ENCODE measurements around the gene GPR32.

- TF ChIP-seq POLR2A (IDR thresholded peaks at IDR 0.05): no peak
- TF ChIP-seq CTCF (IDR thresholded peaks at IDR 0.05): no peak
- no peak for TF ChIP-seq EP300 (IDR thresholded peaks at IDR 0.05)
- no peak for TF ChIP-seq POLR2AphosphoS5 (IDR thresholded peaks at IDR 0.05)
Measured at GRCh38 chr19:50753879-50754278, 16.4 kb upstream of the GPR32 start.
